SK-N-SH (cell line): Measurements from ENCODE around the gene PBX1.

ENCODE experiments used
- CTCF ChIP-seq: fragments of 200-600 bp; sonication (generic); IDR thresholded peaks from 2 replicates; pipeline ENCODE4 v1.6.1; 2017; ENCODE audit warnings: antibody characterized with exemption, mild to moderate bottlenecking, moderate library complexity
- FOSL2 ChIP-seq: IDR thresholded peaks from 2 replicates; pipeline ENCODE4 v1.4.0; 2012; ENCODE audit warnings: low read depth, mild to moderate bottlenecking, moderate library complexity, borderline replicate concordance
- JUND ChIP-seq: IDR thresholded peaks from 2 replicates; pipeline ENCODE4 v1.4.0; 2012
- POLR2AphosphoS5 ChIP-seq: IDR thresholded peaks from 2 replicates; pipeline ENCODE4 v1.6.1; 2012; ENCODE audit warnings: low read depth, low read length
- RAD21 ChIP-seq: IDR thresholded peaks from 2 replicates; pipeline ENCODE4 v1.6.1; 2012; ENCODE audit warnings: mild to moderate bottlenecking, low read length
- RFX5 ChIP-seq: IDR thresholded peaks from 2 replicates; pipeline ENCODE4 v1.6.1; 2012; ENCODE audit warnings: mild to moderate bottlenecking, improper control_type of control experiment, low read length
- RXRA ChIP-seq: IDR thresholded peaks from 2 replicates; pipeline ENCODE4 v1.4.0; 2012; ENCODE audit warnings: low read depth, mild to moderate bottlenecking, borderline replicate concordance
- TAF1 ChIP-seq: IDR thresholded peaks from 2 replicates; pipeline ENCODE4 v1.6.1; 2012; ENCODE audit warnings: low read depth, mild to moderate bottlenecking, low read length, moderate library complexity, borderline replicate concordance
- TCF12 ChIP-seq: IDR thresholded peaks from 2 replicates; pipeline ENCODE4 v1.4.0; 2012
- YY1 ChIP-seq: IDR thresholded peaks from 2 replicates; pipeline ENCODE4 v1.4.0; 2012; ENCODE audit warnings: low read depth, mild to moderate bottlenecking
- TF ChIP-seq, protein P1 (sequence below): IDR thresholded peaks from 2 replicates; pipeline ENCODE4 v1.6.1; 2012; ENCODE audit warnings: mild to moderate bottlenecking, low read depth, low read length, moderate library complexity
- TF ChIP-seq, protein P2 (sequence below): fragments of 150-350 bp; IDR thresholded peaks from 2 replicates; pipeline ENCODE4 v1.6.1; 2017; ENCODE audit warnings: antibody characterized with exemption, low read length, low read depth, borderline replicate concordance

DNA sequence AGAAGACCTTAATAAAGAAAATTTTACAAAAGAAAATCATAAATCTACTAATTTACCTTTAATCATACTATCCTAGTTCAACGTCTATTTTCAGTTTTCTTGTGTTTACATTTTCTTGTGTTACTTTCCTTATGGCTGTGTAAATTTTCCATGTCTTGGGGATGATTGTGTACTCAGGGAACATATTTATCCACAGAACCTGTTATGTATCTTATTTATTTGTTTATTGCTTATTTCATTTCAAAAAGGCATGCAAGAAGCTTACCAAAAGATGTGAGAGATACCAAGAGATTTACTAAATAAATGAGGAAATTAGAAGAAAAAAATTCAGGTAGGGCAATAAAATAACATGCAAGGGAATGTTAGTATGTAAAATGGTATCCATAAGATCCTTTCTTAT is 22.8 kb downstream of the PBX1 start:
- no peak for TF ChIP-seq FOSL2
- TF ChIP-seq CTCF, result no peak
- no peak for TF ChIP-seq POLR2AphosphoS5
- TF ChIP-seq TAF1, result no peak
- TF ChIP-seq RAD21, result no peak
- no peak for TF ChIP-seq YY1
- TF ChIP-seq, protein P1, sequence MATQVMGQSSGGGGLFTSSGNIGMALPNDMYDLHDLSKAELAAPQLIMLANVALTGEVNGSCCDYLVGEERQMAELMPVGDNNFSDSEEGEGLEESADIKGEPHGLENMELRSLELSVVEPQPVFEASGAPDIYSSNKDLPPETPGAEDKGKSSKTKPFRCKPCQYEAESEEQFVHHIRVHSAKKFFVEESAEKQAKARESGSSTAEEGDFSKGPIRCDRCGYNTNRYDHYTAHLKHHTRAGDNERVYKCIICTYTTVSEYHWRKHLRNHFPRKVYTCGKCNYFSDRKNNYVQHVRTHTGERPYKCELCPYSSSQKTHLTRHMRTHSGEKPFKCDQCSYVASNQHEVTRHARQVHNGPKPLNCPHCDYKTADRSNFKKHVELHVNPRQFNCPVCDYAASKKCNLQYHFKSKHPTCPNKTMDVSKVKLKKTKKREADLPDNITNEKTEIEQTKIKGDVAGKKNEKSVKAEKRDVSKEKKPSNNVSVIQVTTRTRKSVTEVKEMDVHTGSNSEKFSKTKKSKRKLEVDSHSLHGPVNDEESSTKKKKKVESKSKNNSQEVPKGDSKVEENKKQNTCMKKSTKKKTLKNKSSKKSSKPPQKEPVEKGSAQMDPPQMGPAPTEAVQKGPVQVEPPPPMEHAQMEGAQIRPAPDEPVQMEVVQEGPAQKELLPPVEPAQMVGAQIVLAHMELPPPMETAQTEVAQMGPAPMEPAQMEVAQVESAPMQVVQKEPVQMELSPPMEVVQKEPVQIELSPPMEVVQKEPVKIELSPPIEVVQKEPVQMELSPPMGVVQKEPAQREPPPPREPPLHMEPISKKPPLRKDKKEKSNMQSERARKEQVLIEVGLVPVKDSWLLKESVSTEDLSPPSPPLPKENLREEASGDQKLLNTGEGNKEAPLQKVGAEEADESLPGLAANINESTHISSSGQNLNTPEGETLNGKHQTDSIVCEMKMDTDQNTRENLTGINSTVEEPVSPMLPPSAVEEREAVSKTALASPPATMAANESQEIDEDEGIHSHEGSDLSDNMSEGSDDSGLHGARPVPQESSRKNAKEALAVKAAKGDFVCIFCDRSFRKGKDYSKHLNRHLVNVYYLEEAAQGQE, result no peak
- TF ChIP-seq RFX5, result no peak
- no peak for TF ChIP-seq JUND
- TF ChIP-seq, protein P2, sequence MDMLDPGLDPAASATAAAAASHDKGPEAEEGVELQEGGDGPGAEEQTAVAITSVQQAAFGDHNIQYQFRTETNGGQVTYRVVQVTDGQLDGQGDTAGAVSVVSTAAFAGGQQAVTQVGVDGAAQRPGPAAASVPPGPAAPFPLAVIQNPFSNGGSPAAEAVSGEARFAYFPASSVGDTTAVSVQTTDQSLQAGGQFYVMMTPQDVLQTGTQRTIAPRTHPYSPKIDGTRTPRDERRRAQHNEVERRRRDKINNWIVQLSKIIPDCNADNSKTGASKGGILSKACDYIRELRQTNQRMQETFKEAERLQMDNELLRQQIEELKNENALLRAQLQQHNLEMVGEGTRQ, result no peak
- no peak for TF ChIP-seq TCF12
- TF ChIP-seq RXRA, result no peak
